Colon (tissue), 2 donors: ENCODE results near the gene ALDH9A1.

Experiments
- FAIRE-seq: peaks from 2 replicates; lab custom pipeline; 2012; peaks lifted over from hg19 to GRCh38; lab: Jason Lieb, UNC
- donor health status: control.
- donor health status: control.

The ALDH9A1 gene

DNA sequence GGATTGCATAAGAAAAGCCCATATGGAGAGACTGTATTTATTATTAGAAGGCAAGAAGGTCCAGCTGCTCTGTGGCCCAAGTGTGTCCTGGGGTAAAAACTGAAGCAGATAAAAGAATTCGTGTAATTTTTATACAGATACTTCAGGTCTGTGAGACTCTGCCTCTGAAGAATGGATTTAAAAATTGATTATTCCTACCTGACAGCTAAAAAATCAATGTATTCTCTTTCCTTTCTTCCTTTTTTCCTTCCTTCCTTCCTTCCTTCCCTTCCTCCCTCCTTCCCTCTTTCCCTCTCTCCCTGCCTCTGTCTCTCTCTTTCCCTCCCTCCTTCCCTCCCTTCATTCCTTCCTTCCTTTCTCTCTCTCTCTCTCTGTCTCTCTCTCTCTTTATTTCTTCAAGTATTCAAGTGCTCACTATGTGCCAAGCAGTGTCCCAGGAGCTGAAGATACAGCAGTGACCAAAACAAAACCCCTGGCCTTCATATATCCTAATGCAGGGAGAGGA lies 78.7 kb downstream of the ALDH9A1 start:
- no peak for FAIRE-seq

DNA sequence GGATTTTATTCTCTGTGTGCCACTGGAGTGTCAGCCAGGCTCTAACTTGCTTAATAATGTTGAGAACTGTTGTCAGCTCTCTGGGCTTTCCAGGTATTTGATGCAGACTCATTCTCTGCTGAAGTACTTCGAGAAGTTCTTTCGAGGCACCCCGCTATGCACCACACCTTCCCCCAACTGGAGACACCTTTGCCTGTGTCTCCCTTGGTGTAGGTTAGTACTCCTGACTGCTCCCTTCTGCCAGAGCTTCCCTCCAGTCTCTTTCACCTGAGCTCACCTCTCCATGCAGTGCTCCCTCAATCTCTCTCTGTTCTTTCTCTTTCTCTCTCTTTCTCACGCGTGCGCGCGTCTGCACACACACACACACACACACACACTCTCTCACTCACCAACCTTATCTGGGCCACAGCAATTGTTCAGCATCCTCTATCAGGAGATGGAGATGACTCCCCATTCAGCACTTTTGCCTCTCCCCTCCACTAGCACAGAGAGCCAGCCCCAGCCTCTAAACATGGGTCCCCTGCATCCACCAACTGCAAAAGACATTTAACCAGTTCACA lies 81.3 kb downstream of the ALDH9A1 start:
- FAIRE-seq = no peak

DNA sequence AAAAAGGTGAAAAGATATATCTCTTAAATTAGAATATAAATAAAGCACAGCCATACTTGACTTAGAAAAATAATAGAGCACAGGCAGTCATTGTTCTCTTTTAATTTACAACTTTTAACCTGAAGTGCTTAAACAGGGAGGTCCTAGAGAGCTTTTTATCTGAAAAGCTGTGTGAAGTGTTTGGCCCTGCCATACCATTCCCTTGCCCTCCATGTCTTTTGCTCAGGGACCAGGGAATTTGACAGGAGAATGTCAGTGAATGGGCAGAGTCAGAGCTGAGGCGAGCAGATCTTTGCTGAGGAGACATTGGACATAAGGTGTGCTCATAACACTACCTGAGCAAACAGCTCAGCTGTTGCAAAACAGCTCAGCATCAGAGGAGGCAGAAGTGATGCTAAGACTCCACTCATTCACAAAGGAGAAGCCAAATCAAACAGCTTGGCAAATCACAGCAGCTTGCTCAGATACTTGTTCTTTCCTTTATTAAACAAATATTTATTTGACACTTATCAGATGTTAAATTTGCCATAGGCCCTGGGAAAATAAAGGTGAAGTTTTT lies 82.2 kb downstream of the ALDH9A1 start:
- no peak for FAIRE-seq
